NCI-H748 (cell line): ENCODE data around the gene GSTP1.

ENCODE experiments used
- DNase-seq: peaks from one replicate; lab custom pipeline; 2025; ENCODE audit not compliant: unreplicated experiment; lab: John Stamatoyannopoulos, UW

The GSTP1 gene

DNA sequence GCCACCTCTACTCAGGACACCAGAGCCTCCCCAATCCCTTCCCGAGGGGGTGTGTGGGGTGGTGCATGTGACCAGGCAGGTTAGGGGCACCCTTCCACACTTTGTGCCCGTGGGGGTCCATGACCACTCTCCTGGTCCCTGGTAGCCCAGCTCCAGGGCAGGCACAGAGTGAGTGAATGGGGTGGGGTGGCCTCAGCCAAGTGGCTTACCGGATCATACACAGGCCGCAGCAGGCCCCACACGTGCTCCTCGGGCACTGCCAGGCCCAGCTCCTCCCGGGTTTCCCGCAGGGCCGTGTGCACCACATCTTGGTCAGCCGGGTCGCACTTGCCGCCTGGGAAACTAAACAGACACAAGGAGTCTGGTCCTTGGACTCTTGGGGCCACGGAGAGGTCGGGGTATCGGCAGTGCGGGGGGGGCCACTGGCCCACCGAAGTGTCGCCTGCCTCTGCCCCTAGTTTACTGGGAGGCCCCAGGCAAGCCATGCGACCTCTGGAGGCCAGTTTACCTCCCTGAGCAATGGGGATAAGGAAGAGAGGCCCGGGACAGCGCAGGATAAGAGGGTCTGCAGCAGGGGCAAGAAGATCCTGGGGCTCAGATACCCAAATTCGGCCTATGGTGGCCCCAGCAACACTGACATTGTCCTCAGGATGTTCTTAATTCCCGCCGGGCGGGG, 45.2 kb downstream of the GSTP1 start:
- no peak for DNase-seq

DNA sequence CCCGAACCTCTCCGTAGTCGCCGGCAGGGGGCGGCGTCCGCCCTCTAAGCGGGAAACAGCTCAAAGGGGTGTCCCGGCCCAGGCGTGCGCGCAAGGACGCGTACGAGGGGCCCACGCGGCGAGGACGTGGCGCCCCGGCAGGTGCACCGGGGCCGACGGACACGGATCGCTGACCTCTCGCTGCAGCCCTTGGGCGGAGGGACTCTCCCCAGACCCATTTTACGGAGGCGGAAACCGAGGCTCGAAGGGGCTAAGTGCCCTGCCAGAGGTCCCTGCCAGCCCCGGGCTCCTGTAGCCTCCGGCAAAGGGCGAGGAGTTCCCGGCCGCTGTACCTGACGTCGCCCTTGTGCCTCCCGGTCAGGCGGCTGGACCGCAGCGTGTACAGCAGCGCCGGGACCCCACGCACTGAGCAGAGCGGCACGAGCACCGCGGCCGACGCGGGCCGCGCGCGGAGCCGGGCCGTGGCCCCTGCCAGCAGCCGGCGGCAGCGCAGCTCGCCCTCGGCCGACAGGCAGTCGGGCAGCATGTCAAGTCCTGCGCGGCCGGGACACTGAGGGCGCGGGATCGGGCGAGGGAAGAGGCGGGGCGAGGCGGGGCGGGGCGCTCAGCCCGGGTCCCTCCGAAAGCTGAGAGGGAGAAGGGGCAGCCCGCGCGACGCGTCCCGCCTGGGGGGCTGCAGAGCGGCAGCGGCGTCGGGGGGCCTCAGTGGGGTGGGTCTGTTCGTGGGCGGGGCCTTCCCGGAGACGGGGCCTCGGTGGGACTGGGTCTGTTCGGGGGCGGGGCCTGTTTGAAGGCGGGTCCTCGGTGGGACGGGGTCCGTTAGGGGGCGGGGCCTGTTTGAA, 46.0 kb downstream of the GSTP1 start, which contains the start of gene NUDT8:
TSS of gene NUDT8 (minus strand) at position 552 of the 842 bp plus-strand sequence. CDS start at position 526, 26 bp downstream.
- peak; percentile 85 for DNase-seq

GRCh38 chr11:67630228-67630942, 46.8 kb downstream of the GSTP1 start:
- DNase-seq, result peak; percentile 97

- DNase-seq, result no peak
Observed at GRCh38 chr11:67630943-67631331, 47.3 kb downstream of the GSTP1 start.

DNA sequence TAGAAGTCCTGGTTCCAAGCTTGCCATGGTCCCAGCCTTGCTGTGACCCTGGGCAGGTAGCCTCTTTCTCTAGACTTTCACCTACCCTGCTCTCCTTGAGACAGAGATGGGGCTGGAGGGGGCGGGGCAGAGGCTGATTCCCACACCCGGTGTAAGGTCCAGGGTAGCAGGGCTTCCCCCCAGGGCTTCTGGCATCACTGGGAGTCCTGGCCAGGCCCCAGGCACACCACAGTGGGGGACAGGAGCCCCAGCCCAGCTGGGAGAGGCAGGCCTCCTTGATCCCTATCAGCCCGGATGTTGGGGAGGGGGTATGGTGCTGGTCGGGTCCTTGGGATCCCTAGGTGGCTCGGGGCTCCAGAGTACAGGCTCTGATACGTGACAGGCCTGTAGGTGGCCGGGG, 47.8 kb downstream of the GSTP1 start:
- no peak for DNase-seq

DNA sequence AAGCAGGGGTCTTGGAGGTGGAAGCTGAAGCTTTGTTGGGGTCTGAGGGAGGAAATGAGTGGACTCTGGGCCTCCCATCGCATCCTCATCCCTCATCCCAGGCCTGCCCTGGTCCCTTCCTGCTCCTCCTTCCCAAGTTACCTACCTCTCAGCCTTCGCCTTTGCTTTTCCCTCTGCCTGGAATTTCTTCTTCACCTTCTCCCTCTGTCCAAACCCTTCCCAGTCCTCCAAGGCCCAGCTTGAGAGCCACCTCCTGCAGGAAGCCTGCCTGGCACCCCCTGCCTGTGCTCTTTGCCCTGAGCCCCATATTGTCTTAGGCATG, 48.2 kb downstream of the GSTP1 start:
- no peak for DNase-seq

DNA sequence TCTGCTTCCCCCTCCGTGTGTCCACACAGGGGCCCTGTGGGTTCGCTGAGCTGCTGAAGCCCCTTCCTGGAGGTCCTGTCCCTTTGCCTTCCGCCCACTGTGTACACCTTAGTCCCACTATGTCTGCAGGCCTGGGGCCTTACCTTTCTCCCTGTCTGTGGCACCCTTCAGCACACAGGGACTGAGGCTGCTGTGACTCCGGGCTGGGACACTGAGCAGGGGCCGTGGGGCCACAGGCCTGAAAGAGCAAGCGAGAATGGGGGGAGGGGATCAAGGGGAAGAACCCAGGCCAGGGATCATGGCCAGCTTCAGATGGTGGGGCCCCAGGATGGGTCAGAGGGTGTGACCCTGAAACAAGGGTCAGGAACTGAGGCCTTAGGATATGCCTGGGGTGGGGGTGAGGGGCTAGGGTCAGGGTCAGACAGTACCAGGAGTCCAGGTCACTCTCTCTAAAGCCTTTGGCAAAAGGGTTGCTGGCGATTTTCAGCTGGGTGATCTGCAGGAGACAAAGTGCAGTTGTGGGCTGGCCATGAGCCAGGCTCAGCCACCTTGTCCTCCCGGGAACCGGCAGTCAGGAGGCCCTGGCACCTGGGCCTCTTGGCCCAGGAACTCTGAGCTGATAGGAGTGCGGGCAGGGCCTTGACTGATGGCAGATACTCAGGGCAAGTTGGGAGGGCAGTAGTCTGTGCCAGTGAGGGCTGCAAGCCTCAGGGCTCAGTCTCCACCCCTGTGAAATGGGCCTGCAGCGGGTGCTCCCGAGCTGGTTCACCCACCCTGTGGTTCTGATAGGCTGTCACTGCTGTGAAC, 48.8 kb downstream of the GSTP1 start:
- DNase-seq, result no peak

GRCh38 chr11:67632982-67633755, 49.6 kb downstream of the GSTP1 start:
- no peak for DNase-seq

DNA sequence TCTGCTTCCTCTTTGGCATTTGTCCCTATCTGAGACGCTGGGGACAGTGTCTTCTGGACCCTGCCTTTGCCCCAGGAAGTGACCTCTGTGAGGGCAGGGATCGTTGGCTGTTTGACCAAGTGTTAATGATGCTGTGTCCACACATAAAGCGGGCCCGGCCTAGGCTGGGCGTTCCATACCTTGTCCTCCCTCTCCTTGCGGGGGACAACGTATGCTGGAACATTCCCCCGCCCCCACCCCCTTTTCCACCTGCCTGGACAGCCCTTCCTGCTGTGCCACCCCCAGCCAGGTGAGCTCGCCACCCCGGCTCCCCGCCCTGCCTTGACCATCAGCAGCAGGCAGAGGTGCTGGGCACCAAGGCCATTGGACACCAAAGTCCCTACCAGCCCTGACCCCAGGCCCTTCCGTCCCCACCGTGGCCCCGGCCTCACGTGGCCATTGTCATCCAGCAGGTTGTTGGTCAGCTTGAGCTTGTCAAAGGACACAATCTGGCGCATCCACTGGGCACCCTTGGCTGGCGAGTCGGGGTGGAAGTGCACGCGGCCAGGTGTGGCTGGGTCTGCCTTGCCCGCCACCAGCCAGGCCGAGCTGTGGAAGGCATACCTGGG, 50.2 kb downstream of the GSTP1 start:
- no peak for DNase-seq

DNA sequence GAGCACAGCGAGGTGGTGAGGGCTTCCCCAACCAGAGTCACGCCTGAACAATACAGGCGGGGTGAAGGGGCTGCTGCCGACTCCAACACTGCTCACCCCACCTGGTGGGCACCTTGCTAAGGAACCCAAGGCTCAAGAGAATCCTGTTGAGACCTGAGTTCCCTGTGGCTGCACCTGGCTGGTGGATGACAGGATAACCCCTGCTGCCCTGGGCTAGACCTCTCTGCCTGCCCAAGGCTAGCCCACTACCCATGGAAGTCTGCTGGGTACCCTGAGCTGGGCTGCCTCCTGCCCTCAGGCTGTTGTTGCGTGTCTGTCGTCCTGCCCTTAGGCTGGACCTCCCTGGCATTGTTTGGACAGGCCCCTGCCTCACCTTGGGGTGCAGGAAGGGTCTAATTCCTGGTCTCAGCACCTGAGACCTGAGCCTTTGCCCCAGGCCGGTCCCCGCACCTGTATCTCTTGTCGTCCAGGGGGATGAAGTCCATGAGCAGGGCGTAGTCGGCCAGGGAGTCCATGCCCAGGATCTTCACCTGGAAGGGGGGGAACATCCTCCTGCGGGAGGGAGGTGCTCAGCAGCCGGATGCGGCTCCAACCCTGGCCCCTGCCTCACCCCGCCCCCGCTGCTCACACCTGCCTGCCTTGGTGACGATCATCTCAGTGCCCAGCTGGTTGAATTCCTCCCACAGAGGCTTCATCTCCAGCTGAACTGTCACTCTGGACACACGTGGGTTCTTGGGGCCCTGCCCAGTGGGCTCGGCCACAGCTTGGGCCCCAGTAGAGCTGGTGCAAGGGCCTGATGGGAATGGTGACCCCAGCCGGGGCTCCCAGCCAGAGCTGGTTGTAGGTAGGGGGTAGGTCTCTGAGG, 51.0 kb downstream of the GSTP1 start:
- no peak for DNase-seq

GRCh38 chr11:67635231-67635521, 51.6 kb downstream of the GSTP1 start:
- DNase-seq, result no peak
